Stomach (tissue), 9 donors: ENCODE results near the gene KIDINS220. TPM values are rescaled to one million over a fixed set of nuclear protein-coding genes. Genes with fewer than 3 reads are reported as not detected.

ENCODE experiments used
- DNase-seq, 2 donors: peaks; one replicate each; pipeline versions ENCODE4 v3.0.0 to v3.0.0-alpha.2; 2013 to 2019
- H3K27ac ChIP-seq, 5 donors: fragments of 200-600 bp in 4 of 5; sonication (generic) in 4 of 5; one replicate each; pipeline ENCODE4 v1.5.1; 2013 to 2019; ENCODE audit warnings: mild to moderate bottlenecking in 1 of 5, moderate library complexity in 1 of 5
- H3K27me3 ChIP-seq, 3 donors: fragments of 200-600 bp; sonication (generic); one replicate each; pipeline ENCODE4 v1.5.1; 2017 to 2019; ENCODE audit warnings: mixed run types in 1 of 3
- H3K36me3 ChIP-seq, 4 donors: fragments of 200-600 bp; sonication (generic); 1 replicate in 3 of 4; 2 replicates in 1 of 4; pipeline ENCODE4 v1.5.1; 2016 to 2019
- H3K4me1 ChIP-seq, 4 donors: fragments of 200-600 bp; sonication (generic); one replicate each; pipeline ENCODE4 v1.5.1; 2016 to 2019
- H3K4me3 ChIP-seq, 4 donors: fragments of 200-600 bp; sonication (generic) in 3 of 4; one replicate each; pipeline ENCODE4 v1.5.1; 2016 to 2019; ENCODE audit warnings: mild to moderate bottlenecking in 1 of 4
- H3K9me3 ChIP-seq, 4 donors: fragments of 200-600 bp; sonication (generic); one replicate each; pipeline ENCODE4 v1.5.1; 2016 to 2019
- CTCF ChIP-seq, 7 experiments: fragments of 450-650 bp in 4 of 7; fragments of 200-600 bp in 3 of 7; sonication (generic) in 3 of 7; IDR thresholded peaks; one replicate each; pipeline ENCODE4 v1.5.1; 2016 to 2019; ENCODE audit warnings: antibody characterized with exemption in 7 of 7, control low read depth in 2 of 7, mild to moderate bottlenecking in 1 of 7
- EP300 ChIP-seq: sonication (generic); formaldehyde crosslinking; IDR thresholded peaks from one replicate; pipeline ENCODE4 v1.6.1; 2017; ENCODE audit warnings: antibody characterized with exemption
- POLR2A ChIP-seq, 4 donors: fragments of 450-650 bp; IDR thresholded peaks; one replicate each; pipeline ENCODE4 v1.6.1; 2016; ENCODE audit warnings: antibody characterized with exemption in 4 of 4, control low read depth in 2 of 4, mild to moderate bottlenecking in 1 of 4, moderate library complexity in 1 of 4
- POLR2AphosphoS5 ChIP-seq, 3 donors: sonication (generic); formaldehyde crosslinking; IDR thresholded peaks; one replicate each; pipeline ENCODE4 v1.6.1; 2016; ENCODE audit warnings: antibody characterized with exemption in 3 of 3
- WGBS, 5 donors: extraction: QIAGEN DNeasy Blood & Tissue Kit in 3 of 5; methylation state at CpG; one replicate each; pipeline versions ENCODE4 v1.1.5 to v1.1.7; 2013 to 2018; 5-methylcytosine and 5-hydroxymethylcytosine counted together
- intact Hi-C: fragments of 100-400 bp; cut with DNase I; formaldehyde crosslinking; loops from one replicate; pipeline ENCODE4 v1.15.1; 2023; ENCODE audit warnings: low total_unique reads
- polyA plus RNA-seq, 3 donors: library from polyadenylated mRNA; stranded (reverse); fragments of 200-250 nt; gene quantifications; one replicate each; pipeline ENCODE4 v1.2.3, GENCODE V29; 2013
- total RNA-seq, 5 donors: library from RNA; depleted of rRNA; stranded (reverse); fragments of >200 nt; gene quantifications; one replicate each; pipeline versions ENCODE4 v1.1.0 to v1.2.3, GENCODE V29; 2014 to 2016
- donor health status: healthy with polysubstance abuse.
- donor health status: Bipolar disorder and iron deficiency.
- donor health status: healthy.

The KIDINS220 gene
- total and polyA plus RNA-seq, 8 donors, result 3.8 to 160 (median 56.0) TPM

- TF ChIP-seq POLR2AphosphoS5 (IDR thresholded peaks at IDR 0.05) (no peak), EP300 (no peak), POLR2A (IDR thresholded peaks at IDR 0.05) (no peak), CTCF (IDR thresholded peaks at IDR 0.05) (no peak)
- Histone ChIP-seq H3K4me3 (no peak overlapping the region), H3K4me1 (no peaks in the 10 kb centered on the region), H3K27me3 (no peaks in the 10 kb centered on the region), H3K27ac (no peak overlapping the region), H3K36me3 (peaks cover 0 to 10% (median 3%) of the 10 kb centered on the region in 4 donors), H3K9me3 (no peaks in the 10 kb centered on the region)
- no peak for DNase-seq
- 90 to 96% (median 92%) methylated on average over 3 of the region's 3 CpGs for WGBS, 5 donors
- intact Hi-C loops, result no loop called here
Measured at GRCh38 chr2:8721410-8721809, 116.0 kb downstream of the KIDINS220 start.

GRCh38 chr2:8720741-8721140 is 116.7 kb downstream of the KIDINS220 start:
- intact Hi-C loops, result no loop called here
- no peaks in the 10 kb centered on the region for H3K9me3 ChIP-seq
- TF ChIP-seq POLR2A (IDR thresholded peaks at IDR 0.05) (no peak), EP300 (no peak), CTCF (IDR thresholded peaks at IDR 0.05) (no peak), POLR2AphosphoS5 (IDR thresholded peaks at IDR 0.05) (no peak)
- peaks cover 0 to 5% (median 0%) of the 10 kb centered on the region in 4 donors for H3K36me3 ChIP-seq
- no peak overlapping the region for H3K4me3 ChIP-seq
- H3K27me3 ChIP-seq, result no peaks in the 10 kb centered on the region
- no peak for DNase-seq
- no peak overlapping the region for H3K27ac ChIP-seq
- 47 to 67% (median 50%) methylated on average over 3 of the region's 3 CpGs for WGBS, 5 donors
- H3K4me1 ChIP-seq, result no peaks in the 10 kb centered on the region

- 70 to 82% (median 76%) methylated on average over 3 of the region's 3 CpGs for WGBS, 5 donors
Measured at GRCh38 chr2:8719528-8719927, 117.9 kb downstream of the KIDINS220 start.

GRCh38 chr2:8714971-8715370 is 122.4 kb downstream of the KIDINS220 start:
- Histone ChIP-seq H3K4me1 (no peaks in the 10 kb centered on the region), H3K27ac (no peak overlapping the region), H3K36me3 (no peaks in the 10 kb centered on the region), H3K9me3 (no peaks in the 10 kb centered on the region), H3K4me3 (no peak overlapping the region), H3K27me3 (no peaks in the 10 kb centered on the region)
- 92 to 97% (median 94%) methylated on average over 5 of the region's 5 CpGs for WGBS, 5 donors
- no peak for DNase-seq
- intact Hi-C loops, result no loop called here
- no peak for TF ChIP-seq POLR2A (IDR thresholded peaks at IDR 0.05)
- no peak for TF ChIP-seq POLR2AphosphoS5 (IDR thresholded peaks at IDR 0.05)

More at GRCh38 chr2:8719528-8719927, 117.9 kb downstream of the KIDINS220 start:
- no peak overlapping the region for H3K27ac ChIP-seq
- H3K36me3 ChIP-seq, result no peaks in the 10 kb centered on the region
- H3K4me3 ChIP-seq, result no peak overlapping the region
- DNase-seq, result no peak
- no peaks in the 10 kb centered on the region for H3K4me1 ChIP-seq
- H3K9me3 ChIP-seq, result no peaks in the 10 kb centered on the region
- intact Hi-C loops, result no loop called here
- H3K27me3 ChIP-seq, result no peaks in the 10 kb centered on the region
- no peak for TF ChIP-seq POLR2A (IDR thresholded peaks at IDR 0.05)
- TF ChIP-seq CTCF (IDR thresholded peaks at IDR 0.05), result no peak
- no peak for TF ChIP-seq EP300
- no peak for TF ChIP-seq POLR2AphosphoS5 (IDR thresholded peaks at IDR 0.05)

- Histone ChIP-seq H3K4me1 (no peaks in the 10 kb centered on the region), H3K9me3 (no peaks in the 10 kb centered on the region), H3K4me3 (no peak overlapping the region), H3K36me3 (no peaks in the 10 kb centered on the region), H3K27ac (no peak overlapping the region), H3K27me3 (no peaks in the 10 kb centered on the region)
- 84 to 90% (median 88%) methylated on average over 7 of the region's 7 CpGs for WGBS, 5 donors
- no peak for DNase-seq
- intact Hi-C loops, result no loop called here
- TF ChIP-seq POLR2A (IDR thresholded peaks at IDR 0.05) (no peak), CTCF (IDR thresholded peaks at IDR 0.05) (no peak), POLR2AphosphoS5 (IDR thresholded peaks at IDR 0.05) (no peak), EP300 (no peak)
Measured at GRCh38 chr2:8714283-8714682, 123.1 kb downstream of the KIDINS220 start.
